Coronary artery (tissue), 2 donors: Measurements from ENCODE around the gene LSP1.

Experiments
- DNase-seq: peaks from one replicate; pipeline ENCODE4 v3.0.0-alpha.2; 2017; ENCODE audit warnings: low spot score
- H3K27ac ChIP-seq, 2 donors: fragments of 200-600 bp; sonication (generic); one replicate each; pipeline ENCODE4 v1.5.1; 2016 to 2019
- H3K4me3 ChIP-seq: fragments of 200-600 bp; sonication (generic); 2 replicates; pipeline ENCODE4 v1.5.1; 2016; ENCODE audit warnings: mild to moderate bottlenecking, moderate library complexity
- TF ChIP-seq, protein P1 (sequence below): fragments of 200-600 bp; sonication (generic); IDR thresholded peaks from one replicate; pipeline ENCODE4 v1.5.1; 2019; ENCODE audit warnings: antibody characterized with exemption

Gene LSP1

DNA sequence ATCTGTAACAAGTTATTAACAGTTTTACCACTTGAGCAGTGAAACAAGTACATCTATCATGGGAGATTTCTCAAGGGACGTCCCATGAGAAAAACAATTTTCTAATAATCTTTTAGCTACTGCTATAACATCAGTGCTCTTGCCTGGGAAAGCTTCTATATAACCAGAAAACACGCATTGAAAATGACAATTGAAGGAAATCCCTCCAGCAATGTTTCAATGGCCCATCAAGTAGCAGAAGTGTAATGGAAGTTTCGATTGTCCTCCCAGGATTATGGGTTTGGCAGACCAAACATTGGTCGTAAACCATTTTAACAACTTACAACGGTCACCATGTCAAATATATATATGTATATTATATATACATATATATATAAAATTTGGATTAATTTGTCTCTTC is 46.8 kb downstream of the LSP1 start:
- no peak for DNase-seq
- TF ChIP-seq, protein P1, sequence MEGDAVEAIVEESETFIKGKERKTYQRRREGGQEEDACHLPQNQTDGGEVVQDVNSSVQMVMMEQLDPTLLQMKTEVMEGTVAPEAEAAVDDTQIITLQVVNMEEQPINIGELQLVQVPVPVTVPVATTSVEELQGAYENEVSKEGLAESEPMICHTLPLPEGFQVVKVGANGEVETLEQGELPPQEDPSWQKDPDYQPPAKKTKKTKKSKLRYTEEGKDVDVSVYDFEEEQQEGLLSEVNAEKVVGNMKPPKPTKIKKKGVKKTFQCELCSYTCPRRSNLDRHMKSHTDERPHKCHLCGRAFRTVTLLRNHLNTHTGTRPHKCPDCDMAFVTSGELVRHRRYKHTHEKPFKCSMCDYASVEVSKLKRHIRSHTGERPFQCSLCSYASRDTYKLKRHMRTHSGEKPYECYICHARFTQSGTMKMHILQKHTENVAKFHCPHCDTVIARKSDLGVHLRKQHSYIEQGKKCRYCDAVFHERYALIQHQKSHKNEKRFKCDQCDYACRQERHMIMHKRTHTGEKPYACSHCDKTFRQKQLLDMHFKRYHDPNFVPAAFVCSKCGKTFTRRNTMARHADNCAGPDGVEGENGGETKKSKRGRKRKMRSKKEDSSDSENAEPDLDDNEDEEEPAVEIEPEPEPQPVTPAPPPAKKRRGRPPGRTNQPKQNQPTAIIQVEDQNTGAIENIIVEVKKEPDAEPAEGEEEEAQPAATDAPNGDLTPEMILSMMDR = no peak
- H3K27ac ChIP-seq = no peak overlapping the region

DNA sequence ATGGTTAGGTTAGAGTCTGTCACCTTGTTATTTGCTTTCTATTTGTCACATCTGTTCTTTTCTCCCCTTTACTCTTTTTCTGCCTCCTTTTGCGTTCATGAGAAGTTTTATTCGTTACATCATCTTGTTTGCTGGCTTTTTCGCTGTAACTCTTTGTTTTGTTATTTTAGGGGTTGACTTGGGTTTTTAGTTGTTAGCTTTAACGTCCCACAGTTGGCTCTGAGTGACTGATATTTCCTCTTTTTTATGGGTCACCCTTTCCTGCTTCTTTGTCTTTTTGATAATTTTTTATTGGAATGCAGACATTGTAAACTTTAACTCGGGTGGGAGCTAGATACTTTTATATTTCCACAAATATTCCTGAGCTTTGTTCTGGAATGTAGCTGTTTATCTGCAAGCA is 53.3 kb downstream of the LSP1 start:
- TF ChIP-seq, protein P1 = no peak

More for the DNA sequence above, 46.8 kb downstream of the LSP1 start:
- H3K4me3 ChIP-seq = no peak overlapping the region

DNA sequence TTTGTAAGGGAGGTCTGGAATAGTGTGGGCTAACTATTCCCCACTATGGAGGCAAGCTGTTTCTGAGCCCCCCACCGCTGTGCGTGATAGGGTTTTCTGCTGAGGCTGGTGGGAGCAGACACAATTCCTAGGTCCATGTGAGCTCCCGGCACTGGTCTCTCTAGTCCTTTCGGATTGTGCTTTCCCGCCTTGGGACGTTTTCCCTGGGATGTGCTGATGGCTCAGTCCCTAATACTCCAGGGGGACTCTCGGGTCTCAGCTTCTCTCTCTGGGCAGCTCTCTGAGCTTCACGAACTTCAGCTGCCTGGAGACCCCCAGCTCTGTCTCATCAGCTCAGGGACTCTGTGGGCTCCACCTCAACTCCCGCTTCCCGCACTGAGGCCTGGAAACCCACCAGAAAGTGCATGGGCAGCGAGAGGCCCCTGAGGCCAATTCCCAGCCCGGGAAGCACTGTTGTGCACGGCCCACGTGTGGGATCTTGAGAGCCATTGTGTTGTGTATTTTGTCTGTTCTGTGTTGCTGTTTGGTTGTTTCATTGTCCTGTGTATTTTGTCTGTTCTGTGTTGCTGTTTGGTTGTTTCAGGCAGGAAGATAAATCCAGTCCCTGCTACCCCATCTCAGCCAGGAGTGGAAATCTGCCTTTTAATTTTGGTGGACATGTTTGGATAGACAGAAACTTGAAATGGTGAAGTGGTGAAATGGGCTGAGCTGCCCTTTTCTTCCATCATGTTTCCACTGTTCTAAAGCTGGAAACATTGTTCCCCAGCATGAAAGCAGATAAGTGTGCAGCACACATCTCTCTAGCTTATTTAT is 53.9 kb downstream of the LSP1 start:
- H3K27ac ChIP-seq = peak overlapping the region in 1 of 2 donors; percentile 26

More for the DNA sequence above, 53.3 kb downstream of the LSP1 start:
- Histone ChIP-seq H3K4me3 (no peak overlapping the region), H3K27ac (no peak overlapping the region)
- no peak for DNase-seq

DNA sequence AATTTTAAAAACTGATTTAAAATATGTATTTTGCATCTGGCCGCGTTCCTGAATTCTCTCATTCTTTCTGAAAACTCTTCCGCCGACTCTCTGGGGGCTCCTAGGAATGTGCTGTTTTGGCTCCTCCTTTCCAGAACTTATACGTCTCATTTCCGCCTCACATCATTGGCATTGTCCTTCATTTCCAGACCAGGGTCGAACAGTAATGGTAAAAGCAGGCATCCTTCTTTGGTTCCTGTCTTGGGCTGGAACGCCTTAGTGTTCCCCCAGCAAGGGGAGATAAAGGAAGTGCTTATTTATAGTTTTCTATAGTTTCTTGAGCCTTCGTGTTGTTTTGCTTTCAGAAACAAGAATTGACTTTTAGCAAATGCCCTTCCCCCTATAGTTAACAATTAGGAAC is 55.7 kb downstream of the LSP1 start:
- Histone ChIP-seq H3K4me3 (peak overlapping the region; percentile 35), H3K27ac (peak overlapping the region in 1 of 2 donors; percentile 30)
- TF ChIP-seq, protein P1 = no peak
- DNase-seq = no peak

More for the DNA sequence above, 53.9 kb downstream of the LSP1 start:
- H3K4me3 ChIP-seq = no peak overlapping the region
- TF ChIP-seq, protein P1 = no peak
- no peak for DNase-seq

DNA sequence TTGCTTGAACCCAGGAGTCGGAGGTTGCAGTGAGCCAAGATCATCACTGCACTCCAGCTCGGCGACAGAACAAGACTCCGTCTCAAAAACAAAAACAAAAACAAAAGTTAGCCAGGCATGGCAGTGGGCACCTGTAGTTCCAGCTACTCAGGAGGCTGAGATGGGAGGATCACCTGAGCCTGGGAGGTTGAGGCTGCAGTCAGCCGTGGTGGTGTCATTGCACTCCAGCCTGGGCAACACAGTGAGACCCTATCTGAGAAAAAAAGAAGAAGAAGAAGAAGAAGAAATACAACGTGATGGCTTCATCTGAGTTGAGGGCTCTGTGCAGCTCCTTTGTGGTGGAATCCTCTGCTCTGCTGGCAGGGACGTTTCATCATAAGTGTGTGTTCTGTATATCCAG is 56.6 kb downstream of the LSP1 start:
- TF ChIP-seq, protein P1 = no peak
- Histone ChIP-seq H3K27ac (no peak overlapping the region), H3K4me3 (no peak overlapping the region)
- DNase-seq = no peak

DNA sequence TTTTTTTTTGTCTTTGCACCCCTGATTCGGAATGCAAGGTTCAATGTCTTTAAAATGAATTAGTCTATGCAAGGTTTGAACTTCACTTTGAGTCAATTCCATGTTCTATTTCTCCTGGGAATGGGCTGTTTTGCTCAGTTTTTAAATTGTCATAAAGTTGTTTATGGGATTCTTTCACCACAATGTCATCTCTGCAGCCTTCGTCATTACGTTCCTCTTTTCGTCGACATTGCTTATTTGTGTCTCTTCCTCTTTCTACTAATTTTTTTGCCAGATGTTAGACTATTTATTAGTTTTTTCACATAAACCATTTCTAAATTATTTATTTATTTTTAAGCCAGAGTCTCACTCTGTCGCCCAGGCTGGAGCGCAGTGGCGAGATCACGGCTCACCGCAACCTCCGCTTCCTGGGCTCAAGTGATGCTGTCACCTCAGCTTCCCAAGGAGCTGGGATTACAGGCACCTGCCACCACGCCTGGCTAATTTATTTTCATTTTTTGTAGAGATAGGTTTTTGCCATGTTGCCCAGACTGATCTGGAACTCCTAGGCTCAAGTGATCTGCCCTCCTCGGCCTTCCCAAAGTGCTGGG is 59.5 kb downstream of the LSP1 start:
- TF ChIP-seq, protein P1 = no peak
- no peak for DNase-seq
- H3K4me3 ChIP-seq = no peak overlapping the region
- no peak overlapping the region for H3K27ac ChIP-seq
